Heart right ventricle (tissue), 16 donors: Measurements from ENCODE around the gene CPSF7. TPM values are rescaled to one million over a fixed set of nuclear protein-coding genes. Genes with fewer than 3 reads are reported as not detected.

Experiments used
- ATAC-seq, 8 donors: fragments of 200-7000 bp; cut with Tn5 transposase; one replicate each; pipeline ENCODE4 v1.9.1; 2020; ENCODE audit warnings: mild to moderate bottlenecking in 8 of 8, moderate library complexity in 8 of 8, moderate number of reproducible peaks in 1 of 8
- DNase-seq, 2 donors: peaks; one replicate each; pipeline ENCODE4 v3.0.0-alpha.2; 2020
- H3K27ac ChIP-seq, 10 donors: fragments of 200-600 bp; sonication (generic) in 2 of 10; one replicate each; pipeline versions ENCODE4 v1.5.0 to v1.8.0; 2020 to 2022; ENCODE audit warnings: mild to moderate bottlenecking in 3 of 10
- H3K27me3 ChIP-seq, 7 donors: fragments of 200-600 bp; one replicate each; pipeline ENCODE4 v1.8.0; 2021 to 2022; ENCODE audit warnings: mild to moderate bottlenecking in 2 of 7
- H3K36me3 ChIP-seq, 9 donors: fragments of 200-600 bp; sonication (generic) in 1 of 9; one replicate each; pipeline versions ENCODE4 v1.5.0 to v1.8.0; 2020 to 2022; ENCODE audit warnings: mild to moderate bottlenecking in 2 of 9
- H3K4me1 ChIP-seq, 9 donors: fragments of 200-600 bp; sonication (generic) in 1 of 9; one replicate each; pipeline versions ENCODE4 v1.5.0 to v1.8.0; 2020 to 2022; ENCODE audit warnings: mild to moderate bottlenecking in 4 of 9
- H3K4me3 ChIP-seq, 10 donors: fragments of 200-600 bp; sonication (generic) in 2 of 10; one replicate each; pipeline versions ENCODE4 v1.5.0 to v1.8.0; 2020 to 2022; ENCODE audit warnings: mild to moderate bottlenecking in 7 of 10, moderate library complexity in 2 of 10
- H3K9me3 ChIP-seq, 11 donors: fragments of 200-600 bp in 10 of 11; sonication (generic) in 2 of 11; one replicate each; pipeline versions ENCODE4 v1.5.0 to v1.8.0; 2013 to 2022; ENCODE audit warnings: mild to moderate bottlenecking in 2 of 11, control low read depth in 1 of 11, moderate library complexity in 1 of 11
- WGBS, 2 donors: extraction: QIAGEN DNeasy Blood & Tissue Kit; methylation state at CpG; one replicate each; pipeline ENCODE4 v1.1.7; 2013; ENCODE audit warnings: inconsistent platforms in 1 of 2; 5-methylcytosine and 5-hydroxymethylcytosine counted together
- intact Hi-C, 10 donors: fragments of 100-400 bp; cut with DNase I; formaldehyde crosslinking; loops; one replicate each; pipeline versions ENCODE4 v1.11.1 to v1.14.2; 2022
- polyA plus RNA-seq, 2 donors: library from polyadenylated mRNA; stranded (reverse); fragments of 200-250 nt; gene quantifications; one replicate each; pipeline ENCODE4 v1.2.3, GENCODE V29; 2013
- total RNA-seq, 10 donors: library from RNA; stranded (reverse); fragmentation: NEBNext Ultra II Directional in 3 of 10; extraction: Animal tissue kit (Norgen Biotek cat#: 25700) in 3 of 10; gene quantifications; one replicate each; pipeline versions ENCODE4 v1.2.1 to v1.2.4, GENCODE V29; 2021 to 2023
- TF ChIP-seq, protein P1 (sequence below), 9 donors: fragments of 200-600 bp; sonication (generic) in 2 of 9; IDR thresholded peaks; one replicate each; pipeline versions ENCODE4 v1.5.0 to v1.8.0; 2021 to 2022; ENCODE audit warnings: antibody characterized with exemption in 9 of 9, mild to moderate bottlenecking in 5 of 9, moderate library complexity in 1 of 9
- donor health status: Arrhythmogenic right ventricular cardiomyopathy.
- donor health status: ischemic (EF 13 %, LVEDD 7.1; RV severe dilation, severe dysfunction).
- donor health status: healthy with polysubstance abuse.
- donor health status: DM: no; HTN: yes; CAD: no.
- donor health status: DM: no; HTN: no; CAD: no.
- donor health status: ischemic (EF 25% LVEDD 6.9; RV normal size, moderate dysfunction).
- donor health status: ischemic (EF 25% LVEDD 5.7; RV mildly dilated, moderate dysfunction).
- donor health status: healthy.
- donor health status: DM: yes; HTN: yes; CAD: no.
- donor health status: Ischemic cardiomyopathy.
- donor health status: ischemic (EF 35%, LVEDD 5.7; RV mildly dilated, moderate dysfunction).
- donor health status: nonischemic (EF 11% LVEDD 7.7; RV severe dilation, severe dysfunction).
- donor health status: DM: yes; HTN: yes; CAD: no.
- donor health status: PGD.
- donor health status: ischemic (EF 29% LVEDD 5.4; RV normal size, mild dysfunction).
- donor health status: nonischemic (EF 23%, LVEDD 6.1; RV moderate dilation, normal function).

Gene CPSF7
- total and polyA plus RNA-seq, 12 donors: 22.3 to 51.8 (median 43.3) TPM

DNA sequence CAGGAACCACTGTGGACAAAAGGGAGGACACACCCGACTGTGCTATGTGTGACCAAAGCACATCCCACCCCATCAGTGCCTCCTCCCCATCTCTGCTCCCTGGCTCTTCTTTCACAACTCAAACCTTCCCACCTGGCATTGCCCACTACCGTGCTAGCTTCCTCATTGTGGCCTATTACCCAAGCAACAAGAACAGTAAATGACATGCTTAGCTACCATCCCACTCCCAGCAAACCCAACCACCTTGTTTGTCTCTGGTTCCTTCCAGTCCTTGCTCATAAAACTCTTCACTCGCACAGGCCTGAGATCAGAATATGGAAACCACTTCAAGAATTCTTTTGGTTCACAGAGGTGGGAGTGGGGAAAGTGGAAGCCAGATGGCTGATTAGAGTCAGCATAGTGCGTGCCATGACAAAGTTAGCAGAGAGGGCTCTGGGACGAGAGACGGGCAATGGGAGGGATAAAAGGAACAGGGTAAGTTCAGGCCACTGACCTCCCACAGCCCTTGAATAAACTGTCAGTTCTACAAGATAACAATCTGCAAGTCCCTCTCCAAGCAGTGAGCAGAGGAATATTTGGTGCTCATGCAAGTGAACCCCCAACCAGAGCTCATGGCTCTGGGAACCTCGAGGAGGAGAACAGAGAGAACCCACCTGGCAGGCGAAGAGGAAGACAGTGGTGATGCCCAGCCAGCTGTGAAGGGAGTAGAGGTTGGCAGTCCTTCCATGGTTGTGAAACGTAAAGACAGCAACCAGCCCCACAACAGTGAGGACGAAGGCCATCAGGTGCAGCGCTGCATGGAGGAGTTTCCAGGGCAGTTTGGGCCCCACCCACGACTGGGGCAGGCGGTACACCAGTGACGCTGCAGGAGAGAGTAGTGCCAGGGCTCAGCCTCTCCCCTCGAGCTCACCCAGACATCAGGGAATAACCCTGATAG lies 76.4 kb downstream of the CPSF7 start:
- H3K9me3 ChIP-seq: no peaks in the 10 kb centered on the region
- H3K27ac ChIP-seq: no peak overlapping the region
- no peak for DNase-seq
- peaks cover 0 to 19% (median 0%) of the 10 kb centered on the region in 9 donors for H3K4me1 ChIP-seq
- WGBS, 2 donors: 88 to 89% methylated on average over 15 of the region's 15 CpGs
- TF ChIP-seq, protein P1, sequence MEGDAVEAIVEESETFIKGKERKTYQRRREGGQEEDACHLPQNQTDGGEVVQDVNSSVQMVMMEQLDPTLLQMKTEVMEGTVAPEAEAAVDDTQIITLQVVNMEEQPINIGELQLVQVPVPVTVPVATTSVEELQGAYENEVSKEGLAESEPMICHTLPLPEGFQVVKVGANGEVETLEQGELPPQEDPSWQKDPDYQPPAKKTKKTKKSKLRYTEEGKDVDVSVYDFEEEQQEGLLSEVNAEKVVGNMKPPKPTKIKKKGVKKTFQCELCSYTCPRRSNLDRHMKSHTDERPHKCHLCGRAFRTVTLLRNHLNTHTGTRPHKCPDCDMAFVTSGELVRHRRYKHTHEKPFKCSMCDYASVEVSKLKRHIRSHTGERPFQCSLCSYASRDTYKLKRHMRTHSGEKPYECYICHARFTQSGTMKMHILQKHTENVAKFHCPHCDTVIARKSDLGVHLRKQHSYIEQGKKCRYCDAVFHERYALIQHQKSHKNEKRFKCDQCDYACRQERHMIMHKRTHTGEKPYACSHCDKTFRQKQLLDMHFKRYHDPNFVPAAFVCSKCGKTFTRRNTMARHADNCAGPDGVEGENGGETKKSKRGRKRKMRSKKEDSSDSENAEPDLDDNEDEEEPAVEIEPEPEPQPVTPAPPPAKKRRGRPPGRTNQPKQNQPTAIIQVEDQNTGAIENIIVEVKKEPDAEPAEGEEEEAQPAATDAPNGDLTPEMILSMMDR (IDR thresholded peaks at IDR 0.05): no peak
- no peak for ATAC-seq
- peaks cover 0 to 75% (median 7%) of the 10 kb centered on the region in 9 donors for H3K36me3 ChIP-seq
- no peak overlapping the region for H3K4me3 ChIP-seq
- intact Hi-C loops: no loop called here
- no peaks in the 10 kb centered on the region for H3K27me3 ChIP-seq

Other genes starting within 250 kb of the CPSF7 start
- gene PGA3, start 226.5 kb downstream of the CPSF7 start, total RNA-seq: under 1 TPM in 4 of 10 donors, not detected in 6; 0.18 to 0.92 (median 0.45) TPM
- 1 to 10 TPM; 1.0 to 3.4 TPM for gene PGA3, start 226.5 kb downstream of the CPSF7 start, polyA plus RNA-seq
- 1 to 10 TPM in 2 of 10 donors, under 1 TPM in 1, not detected in 7; 0.76 to 2.6 (median 2.6) TPM for gene PGA4, start 207.6 kb downstream of the CPSF7 start, total RNA-seq
- 1 to 10 TPM in 1 of 2 donors, not detected in 1; 1.7 TPM for gene PGA4, start 207.6 kb downstream of the CPSF7 start, polyA plus RNA-seq
- under 1 TPM in 4 of 10 donors, not detected in 6; 0.30 to 0.93 (median 0.60) TPM for gene PGA5, start 188.8 kb downstream of the CPSF7 start, total RNA-seq
- gene PGA5, start 188.8 kb downstream of the CPSF7 start, polyA plus RNA-seq: under 1 TPM; 0.14 to 0.66 TPM
- 1 to 10 TPM in 4 of 10 donors, under 1 TPM in 6; 0.47 to 2.2 (median 0.89) TPM for gene VWCE, start 134.7 kb downstream of the CPSF7 start, total RNA-seq
- gene VWCE, start 134.7 kb downstream of the CPSF7 start, polyA plus RNA-seq: 1 to 10 TPM in 1 of 2 donors, under 1 TPM in 1; 0.42 to 1.2 TPM
- gene DDB1, start 96.9 kb downstream of the CPSF7 start, total RNA-seq: 100 to 1,000 TPM; 101 to 147 (median 129) TPM
- gene DDB1, start 96.9 kb downstream of the CPSF7 start, polyA plus RNA-seq: 100 to 1,000 TPM in 1 of 2 donors, 10 to 100 TPM in 1; 59.0 to 147 TPM
- 10 to 100 TPM; 13.9 to 26.1 (median 20.9) TPM for gene TKFC, start 96.7 kb downstream of the CPSF7 start, total RNA-seq
- 10 to 100 TPM; 11.8 to 12.1 TPM for gene TKFC, start 96.7 kb downstream of the CPSF7 start, polyA plus RNA-seq
- 10 to 100 TPM in 5 of 10 donors, 1 to 10 TPM in 5; 6.0 to 18.6 (median 9.7) TPM for gene CYB561A3, start 68.1 kb downstream of the CPSF7 start, total RNA-seq
- gene CYB561A3, start 68.1 kb downstream of the CPSF7 start, polyA plus RNA-seq: 10 to 100 TPM; 10.5 to 11.8 TPM
- gene TMEM138, start 67.6 kb downstream of the CPSF7 start, total RNA-seq: 10 to 100 TPM; 14.4 to 25.9 (median 17.6) TPM
- gene TMEM138, start 67.6 kb downstream of the CPSF7 start, polyA plus RNA-seq: 10 to 100 TPM; 28.0 to 35.3 TPM
- gene TMEM216, start 37.4 kb downstream of the CPSF7 start, total RNA-seq: 1 to 10 TPM; 2.9 to 6.8 (median 4.1) TPM
- 1 to 10 TPM; 6.3 to 8.3 TPM for gene TMEM216, start 37.4 kb downstream of the CPSF7 start, polyA plus RNA-seq
- 10 to 100 TPM; 24.4 to 39.9 (median 32.7) TPM for gene SDHAF2, start 149 bp upstream of the CPSF7 start, total RNA-seq
- 10 to 100 TPM; 43.4 to 56.1 TPM for gene SDHAF2, start 149 bp upstream of the CPSF7 start, polyA plus RNA-seq
- gene LRRC10B, start 78.8 kb upstream of the CPSF7 start, total RNA-seq: 1 to 10 TPM in 3 of 10 donors, under 1 TPM in 6, not detected in 1; 0.33 to 2.6 (median 0.70) TPM
- 1 to 10 TPM in 1 of 2 donors, under 1 TPM in 1; 0.59 to 2.6 TPM for gene LRRC10B, start 78.8 kb upstream of the CPSF7 start, polyA plus RNA-seq
- 10 to 100 TPM; 11.5 to 26.1 (median 18.7) TPM for gene SYT7, start 151.1 kb upstream of the CPSF7 start, total RNA-seq
- 10 to 100 TPM; 17.1 to 19.4 TPM for gene SYT7, start 151.1 kb upstream of the CPSF7 start, polyA plus RNA-seq